Activated naive CD8-positive, alpha-beta T cell treated with anti-CD3 and anti-CD28 coated beads, Interleukin-2, amount 50 U/mL, for 24 hours (primary cell): Measurements from ENCODE around the gene DCC.

Experiments used
- ATAC-seq: fragments of 150-1000 bp; cut with Tn5 transposase; one replicate; pipeline ENCODE4 v1.10.0; 2021
- DNase-seq: peaks from one replicate; pipeline ENCODE4 v3.0.0; 2021
- H3K27ac Mint-ChIP-seq: one replicate; pipeline ENCODE4 v1.8.0; 2021; ENCODE audit warnings: mild to moderate bottlenecking, mixed read lengths
- H3K27me3 Mint-ChIP-seq: one replicate; pipeline ENCODE4 v1.8.0; 2021; ENCODE audit warnings: mixed read lengths
- H3K36me3 Mint-ChIP-seq: one replicate; pipeline ENCODE4 v1.8.0; 2021; ENCODE audit warnings: low read depth, mixed read lengths
- H3K4me1 Mint-ChIP-seq: one replicate; pipeline ENCODE4 v1.8.0; 2021; ENCODE audit warnings: mixed read lengths
- H3K4me3 Mint-ChIP-seq: one replicate; pipeline ENCODE4 v1.8.0; 2021; ENCODE audit warnings: mild to moderate bottlenecking, moderate library complexity, mixed read lengths
- H3K9me3 Mint-ChIP-seq: one replicate; pipeline ENCODE4 v1.8.0; 2021; ENCODE audit warnings: mixed read lengths

Gene DCC

DNA sequence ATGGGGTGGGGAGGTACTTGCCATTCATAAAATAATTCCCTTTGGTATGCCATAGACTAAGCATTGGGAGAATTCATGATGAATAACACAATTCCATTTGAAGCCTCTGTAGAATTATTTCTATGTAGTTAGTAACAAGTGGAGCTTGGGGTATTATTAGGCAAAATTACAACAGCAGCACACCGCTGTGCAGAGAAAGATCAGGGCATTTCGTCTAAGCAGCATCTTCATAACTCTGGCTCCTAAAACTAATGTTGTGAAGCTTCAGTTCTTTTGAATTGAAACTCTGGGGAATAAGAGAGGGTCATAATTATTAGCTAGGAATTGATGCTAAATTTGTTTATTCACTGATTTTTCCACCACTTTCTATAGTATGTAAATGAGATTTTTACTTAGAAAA lies 630.7 kb downstream of the DCC start:
- Mint-ChIP-seq H3K4me3 (no peak overlapping the region), H3K27me3 (peaks cover 1% of the 10 kb centered on the region), H3K4me1 (no peaks in the 10 kb centered on the region), H3K9me3 (peaks cover 9% of the 10 kb centered on the region), H3K27ac (no peak overlapping the region), H3K36me3 (no peaks in the 10 kb centered on the region)
- no peak for ATAC-seq
- DNase-seq, result no peak

DNA sequence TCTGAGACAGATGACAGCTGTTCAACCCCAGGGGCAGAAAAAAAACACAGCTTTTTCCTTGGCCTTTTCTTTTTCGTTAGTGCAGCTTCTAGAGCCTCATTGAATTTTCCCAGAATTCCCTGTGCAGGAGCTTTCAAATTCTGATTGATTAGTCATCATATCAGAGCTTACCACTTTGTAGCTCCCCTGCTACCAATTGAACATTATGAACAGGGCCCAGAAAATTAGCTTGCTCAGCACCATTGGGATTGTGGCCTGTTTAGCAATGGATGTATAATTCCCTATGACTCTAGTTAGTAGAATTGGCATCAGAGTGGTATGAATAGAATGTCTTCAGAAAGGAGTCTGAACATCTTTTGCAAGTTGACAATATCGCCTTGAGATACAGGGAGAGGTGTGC lies 631.1 kb downstream of the DCC start:
- H3K27me3 Mint-ChIP-seq, result peaks cover 1% of the 10 kb centered on the region

GRCh38 chr18:52979892-52980291 lies 639.9 kb downstream of the DCC start:
- no peaks in the 10 kb centered on the region for H3K4me1 Mint-ChIP-seq
- H3K4me3 Mint-ChIP-seq, result no peak overlapping the region
- H3K9me3 Mint-ChIP-seq, result no peaks in the 10 kb centered on the region
- no peaks in the 10 kb centered on the region for H3K27me3 Mint-ChIP-seq
- DNase-seq (no peak), ATAC-seq (no peak)
- no peak overlapping the region for H3K27ac Mint-ChIP-seq
- no peaks in the 10 kb centered on the region for H3K36me3 Mint-ChIP-seq

More for the DNA sequence above, 631.1 kb downstream of the DCC start:
- peaks cover 9% of the 10 kb centered on the region for H3K9me3 Mint-ChIP-seq
- H3K36me3 Mint-ChIP-seq, result no peaks in the 10 kb centered on the region
- no peaks in the 10 kb centered on the region for H3K4me1 Mint-ChIP-seq
- ATAC-seq, result no peak
- H3K4me3 Mint-ChIP-seq, result no peak overlapping the region
- no peak overlapping the region for H3K27ac Mint-ChIP-seq
- DNase-seq, result no peak

DNA sequence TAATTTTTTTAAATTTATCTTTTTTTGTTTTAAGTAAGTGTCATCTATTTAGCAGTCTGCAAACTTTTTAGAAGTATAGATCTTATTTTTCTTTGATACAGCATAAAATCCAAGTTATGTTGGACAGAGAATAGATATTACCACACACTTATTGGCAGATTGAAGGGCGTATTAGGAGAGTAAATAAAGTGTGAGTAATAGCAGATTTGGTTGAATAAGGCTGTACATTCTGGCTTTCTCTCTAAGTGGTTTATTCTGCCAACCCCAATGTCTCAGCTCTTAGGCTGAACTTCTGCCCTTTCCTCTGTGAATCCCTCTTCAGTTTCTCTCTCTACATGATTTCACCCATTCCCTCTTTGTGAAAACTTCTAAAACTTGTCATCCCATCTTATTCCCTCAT lies 651.2 kb downstream of the DCC start:
- H3K27ac Mint-ChIP-seq, result no peak overlapping the region
- H3K9me3 Mint-ChIP-seq, result no peaks in the 10 kb centered on the region
- H3K27me3 Mint-ChIP-seq, result no peaks in the 10 kb centered on the region
- DNase-seq (no peak), ATAC-seq (no peak)
- H3K4me1 Mint-ChIP-seq, result no peaks in the 10 kb centered on the region
- H3K36me3 Mint-ChIP-seq, result no peaks in the 10 kb centered on the region
- no peak overlapping the region for H3K4me3 Mint-ChIP-seq

GRCh38 chr18:52992041-52992440 lies 652.0 kb downstream of the DCC start:
- H3K36me3 Mint-ChIP-seq, result no peaks in the 10 kb centered on the region
- no peak for DNase-seq
- no peaks in the 10 kb centered on the region for H3K27me3 Mint-ChIP-seq
- no peak overlapping the region for H3K27ac Mint-ChIP-seq
- no peak overlapping the region for H3K4me3 Mint-ChIP-seq
- H3K4me1 Mint-ChIP-seq, result no peaks in the 10 kb centered on the region
- ATAC-seq, result no peak
- no peaks in the 10 kb centered on the region for H3K9me3 Mint-ChIP-seq

DNA sequence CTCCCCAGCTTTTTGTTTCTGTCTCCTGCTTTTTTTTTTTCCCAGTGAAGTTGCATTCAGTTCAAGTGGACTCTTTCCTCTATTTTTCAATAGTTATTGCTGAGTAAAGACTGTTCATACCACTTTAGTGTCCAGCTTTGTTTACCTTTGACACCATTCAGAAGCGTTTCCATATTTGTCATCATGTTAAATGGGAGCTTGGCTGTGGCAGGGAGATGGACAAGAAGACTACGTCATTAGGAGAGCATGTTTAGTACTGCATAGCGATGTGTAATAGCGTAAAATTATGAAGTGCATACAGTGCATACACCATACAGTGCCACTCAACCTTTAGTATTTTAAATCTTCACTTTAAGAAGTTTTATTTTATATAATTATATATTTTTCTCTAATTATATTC lies 655.9 kb downstream of the DCC start:
- no peak overlapping the region for H3K27ac Mint-ChIP-seq
- H3K4me1 Mint-ChIP-seq, result no peaks in the 10 kb centered on the region
- H3K27me3 Mint-ChIP-seq, result no peaks in the 10 kb centered on the region
- H3K4me3 Mint-ChIP-seq, result no peak overlapping the region
- H3K36me3 Mint-ChIP-seq, result no peaks in the 10 kb centered on the region
- ATAC-seq, result no peak
- no peak for DNase-seq
- H3K9me3 Mint-ChIP-seq, result no peaks in the 10 kb centered on the region

- no peak overlapping the region for H3K27ac Mint-ChIP-seq
- H3K4me1 Mint-ChIP-seq, result no peaks in the 10 kb centered on the region
- no peaks in the 10 kb centered on the region for H3K36me3 Mint-ChIP-seq
- no peak for ATAC-seq
- no peak overlapping the region for H3K4me3 Mint-ChIP-seq
- H3K9me3 Mint-ChIP-seq, result peaks cover 6% of the 10 kb centered on the region
- DNase-seq, result no peak
- H3K27me3 Mint-ChIP-seq, result no peaks in the 10 kb centered on the region
These were observed 659.6 kb downstream of the DCC start for GRCh38 chr18:52999633-53000032.

DNA sequence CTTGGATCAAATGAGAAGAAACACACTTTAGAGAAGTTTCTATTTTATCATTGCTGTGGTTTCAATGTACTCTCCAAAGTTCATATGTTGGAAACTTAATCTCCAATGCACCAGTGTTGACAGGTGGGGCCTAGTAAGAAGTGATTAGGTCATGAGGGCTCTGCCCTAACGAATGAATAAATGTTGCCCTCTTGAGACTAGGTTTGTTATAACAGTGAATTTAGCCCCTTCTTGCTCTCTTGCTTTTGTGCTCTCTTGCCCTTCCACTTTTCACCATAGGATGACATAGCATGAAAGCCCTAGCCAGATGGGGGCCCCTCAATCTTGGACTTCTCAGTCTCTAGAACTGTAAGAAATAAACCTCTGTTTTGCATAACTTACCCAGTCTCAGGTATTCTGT lies 664.8 kb downstream of the DCC start:
- no peaks in the 10 kb centered on the region for H3K4me1 Mint-ChIP-seq
- peaks cover 10% of the 10 kb centered on the region for H3K9me3 Mint-ChIP-seq
- DNase-seq (no peak), ATAC-seq (no peak)
- no peak overlapping the region for H3K27ac Mint-ChIP-seq
- no peak overlapping the region for H3K4me3 Mint-ChIP-seq
- no peaks in the 10 kb centered on the region for H3K36me3 Mint-ChIP-seq
- no peaks in the 10 kb centered on the region for H3K27me3 Mint-ChIP-seq

GRCh38 chr18:53018791-53019190 lies 678.8 kb downstream of the DCC start:
- Mint-ChIP-seq H3K4me3 (no peak overlapping the region), H3K27ac (no peak overlapping the region), H3K27me3 (no peaks in the 10 kb centered on the region), H3K4me1 (no peaks in the 10 kb centered on the region), H3K36me3 (no peaks in the 10 kb centered on the region), H3K9me3 (peaks cover 4% of the 10 kb centered on the region)
- ATAC-seq (no peak), DNase-seq (no peak)

GRCh38 chr18:53025247-53025646 lies 685.2 kb downstream of the DCC start:
- DNase-seq (no peak), ATAC-seq (no peak)
- Mint-ChIP-seq H3K27me3 (no peaks in the 10 kb centered on the region), H3K36me3 (no peaks in the 10 kb centered on the region), H3K27ac (no peak overlapping the region), H3K4me1 (no peaks in the 10 kb centered on the region), H3K9me3 (peaks cover 7% of the 10 kb centered on the region), H3K4me3 (no peak overlapping the region)

- ATAC-seq, result no peak
- Mint-ChIP-seq H3K36me3 (no peaks in the 10 kb centered on the region), H3K27ac (no peak overlapping the region), H3K27me3 (no peaks in the 10 kb centered on the region), H3K4me1 (no peaks in the 10 kb centered on the region), H3K9me3 (peaks cover 7% of the 10 kb centered on the region), H3K4me3 (no peak overlapping the region)
- no peak for DNase-seq
These were observed 688.6 kb downstream of the DCC start for GRCh38 chr18:53028565-53028964.

GRCh38 chr18:53033128-53033527 lies 693.1 kb downstream of the DCC start:
- H3K9me3 Mint-ChIP-seq, result no peaks in the 10 kb centered on the region
- H3K27me3 Mint-ChIP-seq, result no peaks in the 10 kb centered on the region
- no peak overlapping the region for H3K4me3 Mint-ChIP-seq
- H3K27ac Mint-ChIP-seq, result no peak overlapping the region
- ATAC-seq, result no peak
- H3K4me1 Mint-ChIP-seq, result no peaks in the 10 kb centered on the region
- DNase-seq, result no peak
- H3K36me3 Mint-ChIP-seq, result no peaks in the 10 kb centered on the region

DNA sequence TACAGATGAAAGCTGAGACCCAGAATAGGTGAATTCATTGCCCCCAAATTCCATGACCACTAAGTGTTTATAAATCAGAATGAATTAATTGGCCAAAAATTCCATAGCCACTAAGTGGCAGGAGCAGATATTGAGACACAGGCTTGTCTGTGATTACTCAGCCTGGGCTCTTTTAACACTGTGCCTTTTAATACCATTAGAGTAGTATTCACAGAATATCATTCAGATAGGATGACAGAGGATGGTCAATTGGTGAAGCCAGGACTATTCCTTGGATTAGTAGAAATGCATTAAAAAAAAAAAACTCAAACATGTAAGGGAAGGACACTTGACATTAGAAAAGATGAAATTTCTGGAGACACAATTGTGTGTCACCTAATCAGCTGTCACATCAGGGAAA lies 698.6 kb downstream of the DCC start:
- no peak for DNase-seq
- Mint-ChIP-seq H3K27me3 (no peaks in the 10 kb centered on the region), H3K36me3 (no peaks in the 10 kb centered on the region), H3K4me1 (no peaks in the 10 kb centered on the region), H3K4me3 (no peak overlapping the region), H3K9me3 (no peaks in the 10 kb centered on the region), H3K27ac (no peak overlapping the region)
- no peak for ATAC-seq

DNA sequence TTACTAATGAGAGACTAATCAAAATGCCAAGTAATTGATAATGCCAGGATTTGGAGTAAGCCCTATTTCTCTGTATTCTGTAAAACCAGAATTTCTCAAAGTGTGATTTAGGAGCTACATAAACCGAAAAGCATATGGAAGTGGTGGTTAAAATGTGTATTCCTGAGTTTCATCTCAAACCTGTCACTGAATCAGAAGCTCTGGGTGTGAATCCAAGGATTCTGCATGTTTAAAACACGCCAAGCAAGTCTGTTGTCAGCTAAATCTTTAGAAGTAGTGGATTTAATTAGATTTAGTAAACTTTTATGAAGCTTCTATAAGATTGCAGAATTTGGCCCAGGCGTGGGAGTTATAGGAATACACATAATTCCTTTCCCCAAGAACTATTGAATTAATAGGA lies 700.3 kb downstream of the DCC start:
- H3K36me3 Mint-ChIP-seq, result no peaks in the 10 kb centered on the region
- no peaks in the 10 kb centered on the region for H3K4me1 Mint-ChIP-seq
- ATAC-seq, result no peak
- H3K4me3 Mint-ChIP-seq, result no peak overlapping the region
- no peak for DNase-seq
- H3K27ac Mint-ChIP-seq, result no peak overlapping the region
- H3K27me3 Mint-ChIP-seq, result no peaks in the 10 kb centered on the region
- no peaks in the 10 kb centered on the region for H3K9me3 Mint-ChIP-seq

- no peaks in the 10 kb centered on the region for H3K27me3 Mint-ChIP-seq
These were observed 716.1 kb downstream of the DCC start for GRCh38 chr18:53056064-53056463.

GRCh38 chr18:53070788-53071187 lies 730.8 kb downstream of the DCC start:
- H3K4me1 Mint-ChIP-seq, result no peaks in the 10 kb centered on the region
- H3K36me3 Mint-ChIP-seq, result no peaks in the 10 kb centered on the region
- DNase-seq (no peak), ATAC-seq (no peak)
- no peak overlapping the region for H3K27ac Mint-ChIP-seq
- H3K4me3 Mint-ChIP-seq, result no peak overlapping the region
- no peaks in the 10 kb centered on the region for H3K27me3 Mint-ChIP-seq
- no peaks in the 10 kb centered on the region for H3K9me3 Mint-ChIP-seq

More at GRCh38 chr18:53056064-53056463, 716.1 kb downstream of the DCC start:
- H3K36me3 Mint-ChIP-seq, result no peaks in the 10 kb centered on the region
- no peak for ATAC-seq
- no peak overlapping the region for H3K4me3 Mint-ChIP-seq
- H3K9me3 Mint-ChIP-seq, result no peaks in the 10 kb centered on the region
- no peak for DNase-seq
- no peak overlapping the region for H3K27ac Mint-ChIP-seq
- H3K4me1 Mint-ChIP-seq, result no peaks in the 10 kb centered on the region
